Neutrophil (primary cell): Measurements from ENCODE around the gene CD3G.

Source experiments
- H3K27ac ChIP-seq: fragments of 200-600 bp; sonication (generic); 2 replicates; pipeline ENCODE4 v1.5.1; 2016; ENCODE audit warnings: mild to moderate bottlenecking, moderate library complexity
- H3K27me3 ChIP-seq: fragments of 200-600 bp; sonication (generic); 2 replicates; pipeline ENCODE4 v1.6.0; 2016; ENCODE audit warnings: mild to moderate bottlenecking
- H3K36me3 ChIP-seq: fragments of 200-600 bp; sonication (generic); 2 replicates; pipeline ENCODE4 v1.5.1; 2017
- H3K4me1 ChIP-seq, 2 experiments: fragments of 200-600 bp in 1 of 2; sonication (generic) in 1 of 2; 1 replicate in 1 of 2; 2 replicates in 1 of 2; pipeline versions ENCODE4 v1.5.1 to v1.6.1; 2013 to 2016; ENCODE audit warnings: low read depth in 1 of 2, low read length in 1 of 2, mild to moderate bottlenecking in 1 of 2, moderate library complexity in 1 of 2; ENCODE audit not compliant: control insufficient read depth in 1 of 2, insufficient read depth in 1 of 2
- H3K4me3 ChIP-seq, 2 experiments: fragments of 200-600 bp in 1 of 2; sonication (generic) in 1 of 2; 1 replicate in 1 of 2; 2 replicates in 1 of 2; pipeline ENCODE4 v1.5.1; 2013 to 2016; ENCODE audit warnings: low read depth in 1 of 2, low read length in 1 of 2, mild to moderate bottlenecking in 1 of 2, moderate library complexity in 1 of 2
- H3K9me3 ChIP-seq: fragments of 200-600 bp; sonication (generic); 2 replicates; pipeline ENCODE4 v1.5.1; 2016
- CTCF ChIP-seq: fragments of 200-600 bp; sonication (generic); IDR thresholded peaks from 2 replicates; pipeline ENCODE4 v1.5.1; 2016; ENCODE audit warnings: antibody characterized with exemption

CD3G gene

GRCh38 chr11:118366287-118366686 is 22.1 kb downstream of the CD3G start:
- H3K9me3 ChIP-seq, result no peaks in the 10 kb centered on the region
- H3K27ac ChIP-seq, result no peak overlapping the region
- peaks cover 78% of the 10 kb centered on the region for H3K36me3 ChIP-seq
- no peaks in the 10 kb centered on the region for H3K4me1 ChIP-seq
- no peak for TF ChIP-seq CTCF
- no peak overlapping the region for H3K4me3 ChIP-seq
- H3K27me3 ChIP-seq, result no peaks in the 10 kb centered on the region

GRCh38 chr11:118370774-118371173 is 26.6 kb downstream of the CD3G start:
- Histone ChIP-seq H3K36me3 (peaks cover 100% of the 10 kb centered on the region), H3K4me3 (no peak overlapping the region), H3K9me3 (no peaks in the 10 kb centered on the region), H3K27me3 (no peaks in the 10 kb centered on the region), H3K27ac (no peak overlapping the region), H3K4me1 (no peaks in the 10 kb centered on the region)
- no peak for TF ChIP-seq CTCF

- no peak for TF ChIP-seq CTCF
- Histone ChIP-seq H3K36me3 (peaks cover 100% of the 10 kb centered on the region), H3K27ac (no peak overlapping the region), H3K4me1 (no peaks in the 10 kb centered on the region), H3K4me3 (no peak overlapping the region), H3K27me3 (no peaks in the 10 kb centered on the region), H3K9me3 (no peaks in the 10 kb centered on the region)
Measured at GRCh38 chr11:118373263-118373662, 29.1 kb downstream of the CD3G start.

GRCh38 chr11:118373871-118374270 is 29.7 kb downstream of the CD3G start:
- Histone ChIP-seq H3K4me1 (no peaks in the 10 kb centered on the region), H3K27ac (no peak overlapping the region), H3K36me3 (peaks cover 100% of the 10 kb centered on the region), H3K9me3 (no peaks in the 10 kb centered on the region), H3K27me3 (no peaks in the 10 kb centered on the region), H3K4me3 (no peak overlapping the region)
- TF ChIP-seq CTCF, result no peak

GRCh38 chr11:118374729-118375128 is 30.6 kb downstream of the CD3G start:
- TF ChIP-seq CTCF, result no peak
- Histone ChIP-seq H3K36me3 (peaks cover 100% of the 10 kb centered on the region), H3K9me3 (no peaks in the 10 kb centered on the region)

GRCh38 chr11:118375978-118376377 is 31.8 kb downstream of the CD3G start:
- TF ChIP-seq CTCF, result no peak
- H3K36me3 ChIP-seq, result peaks cover 100% of the 10 kb centered on the region
- H3K27ac ChIP-seq, result no peak overlapping the region
- H3K4me3 ChIP-seq, result no peak overlapping the region
- H3K27me3 ChIP-seq, result no peaks in the 10 kb centered on the region
- no peaks in the 10 kb centered on the region for H3K9me3 ChIP-seq
- no peaks in the 10 kb centered on the region for H3K4me1 ChIP-seq

More at GRCh38 chr11:118374729-118375128, 30.6 kb downstream of the CD3G start:
- no peaks in the 10 kb centered on the region for H3K27me3 ChIP-seq
- no peak overlapping the region for H3K4me3 ChIP-seq
- no peak overlapping the region for H3K27ac ChIP-seq
- no peaks in the 10 kb centered on the region for H3K4me1 ChIP-seq
